ENCODE data around the gene PDE8A. TPM values are rescaled to one million over a fixed set of nuclear protein-coding genes. Genes with fewer than 3 reads are reported as not detected.

PDE8A gene
- total and polyA plus RNA-seq, 12 donors = 10.9 to 46.7 (median 17.4) TPM

GRCh38 chr15:85004550-85004949 is 22.9 kb downstream of the PDE8A start:
- no peak for TF ChIP-seq CTCF (IDR thresholded peaks at IDR 0.05)
- Histone ChIP-seq H3K27ac (peak overlapping the region in 1 of 10 donors; percentile 51), H3K9me3 (no peaks in the 10 kb centered on the region), H3K27me3 (no peaks in the 10 kb centered on the region), H3K4me3 (no peak overlapping the region), H3K4me1 (peaks cover 19 to 96% (median 76%) of the 10 kb centered on the region in 9 donors), H3K36me3 (no peaks in the 10 kb centered on the region)
- WGBS, 2 donors = 90 to 94% methylated on average over 3 of the region's 3 CpGs
- intact Hi-C loops (cut with DNase I) = loop anchor here in 1 of 10 donors (10.0 kb wide), 1 partner anchor 50 kb away; no protein-coding TSS in a partner anchor
- DNase-seq = no peak
- ATAC-seq = no peak

GRCh38 chr15:85005319-85005718 is 23.7 kb downstream of the PDE8A start:
- ATAC-seq (no peak), DNase-seq (no peak)
- intact Hi-C loops (cut with DNase I) = loop anchor here in 1 of 10 donors (10.0 kb wide), 1 partner anchor 51 kb away; no protein-coding TSS in a partner anchor
- no peaks in the 10 kb centered on the region for H3K27me3 ChIP-seq
- peak overlapping the region in 1 of 10 donors; percentile 51 for H3K27ac ChIP-seq
- 84 to 86% methylated on average over 2 of the region's 2 CpGs for WGBS, 2 donors
- TF ChIP-seq CTCF (IDR thresholded peaks at IDR 0.05) = peak in 2 of 9 donors; percentile 15 to 30
- H3K4me3 ChIP-seq = no peak overlapping the region
- no peaks in the 10 kb centered on the region for H3K9me3 ChIP-seq
- H3K36me3 ChIP-seq = no peaks in the 10 kb centered on the region
- peaks cover 26 to 97% (median 76%) of the 10 kb centered on the region in 9 donors for H3K4me1 ChIP-seq

- ATAC-seq = no peak
- intact Hi-C loops (cut with DNase I) = loop anchor here in 1 of 10 donors (10.0 kb wide), 1 partner anchor 51 kb away; no protein-coding TSS in a partner anchor
- no peak for TF ChIP-seq CTCF (IDR thresholded peaks at IDR 0.05)
- no peak for DNase-seq
- no peak overlapping the region for H3K4me3 ChIP-seq
- no peaks in the 10 kb centered on the region for H3K36me3 ChIP-seq
- H3K27me3 ChIP-seq = no peaks in the 10 kb centered on the region
- H3K9me3 ChIP-seq = no peaks in the 10 kb centered on the region
- WGBS, 2 donors = 58 to 76% methylated on average over 5 of the region's 5 CpGs
- H3K4me1 ChIP-seq = peaks cover 26 to 97% (median 76%) of the 10 kb centered on the region in 9 donors
- peak overlapping the region in 1 of 10 donors; percentile 51 for H3K27ac ChIP-seq
These were observed 24.1 kb downstream of the PDE8A start for GRCh38 chr15:85005746-85006145.

GRCh38 chr15:85006201-85006600 is 24.5 kb downstream of the PDE8A start:
- ATAC-seq = no peak
- H3K27ac ChIP-seq = no peak overlapping the region
- intact Hi-C loops (cut with DNase I) = loop anchor here in 1 of 10 donors (10.0 kb wide), 1 partner anchor 51 kb away; no protein-coding TSS in a partner anchor

More at GRCh38 chr15:85006201-85006600, 24.5 kb downstream of the PDE8A start:
- Histone ChIP-seq H3K9me3 (no peaks in the 10 kb centered on the region), H3K4me1 (peaks cover 25 to 97% (median 76%) of the 10 kb centered on the region in 9 donors), H3K27me3 (no peaks in the 10 kb centered on the region), H3K36me3 (no peaks in the 10 kb centered on the region), H3K4me3 (no peak overlapping the region)
- WGBS, 2 donors = 86 to 87% methylated on average over 2 of the region's 2 CpGs
- DNase-seq = no peak
- no peak for TF ChIP-seq CTCF (IDR thresholded peaks at IDR 0.05)

Data from heart right ventricle (tissue), 16 donors.